Glutamatergic neuron (in vitro differentiated cells): ENCODE measurements around the gene LENG8. TPM values are rescaled to one million over a fixed set of nuclear protein-coding genes. Genes with fewer than 3 reads are reported as not detected.

Experiments
- DNase-seq: peaks from one replicate; pipeline ENCODE4 v3.0.0; 2022
- H3K27ac Mint-ChIP-seq: one replicate; pipeline ENCODE4 v1.8.0; 2020; ENCODE audit warnings: mild to moderate bottlenecking, mixed read lengths, inconsistent platforms; ENCODE audit not compliant: unreplicated experiment
- H3K27me3 Mint-ChIP-seq: one replicate; pipeline ENCODE4 v1.8.0; 2020; ENCODE audit warnings: mild to moderate bottlenecking, moderate library complexity, mixed read lengths, inconsistent platforms; ENCODE audit not compliant: unreplicated experiment
- H3K36me3 Mint-ChIP-seq: one replicate; pipeline ENCODE4 v1.8.0; 2020; ENCODE audit warnings: mild to moderate bottlenecking, mixed read lengths, inconsistent platforms; ENCODE audit not compliant: unreplicated experiment
- H3K4me1 Mint-ChIP-seq: one replicate; pipeline ENCODE4 v1.8.0; 2020; ENCODE audit warnings: mild to moderate bottlenecking, low read depth, mixed read lengths, inconsistent platforms; ENCODE audit not compliant: unreplicated experiment
- H3K4me3 Mint-ChIP-seq: one replicate; pipeline ENCODE4 v1.8.0; 2020; ENCODE audit warnings: mild to moderate bottlenecking, mixed read lengths, inconsistent platforms; ENCODE audit not compliant: unreplicated experiment
- H3K9me3 Mint-ChIP-seq: one replicate; pipeline ENCODE4 v1.8.0; 2020; ENCODE audit warnings: mild to moderate bottlenecking, moderate library complexity, mixed read lengths, inconsistent platforms; ENCODE audit not compliant: unreplicated experiment
- CTCF ChIP-seq: fragments of 200-600 bp; sonication (generic); IDR thresholded peaks from one replicate; pipeline ENCODE4 v1.5.0; 2021; ENCODE audit not compliant: partially characterized antibody, unreplicated experiment
- total RNA-seq: library from RNA; stranded (reverse); fragmentation: NEBNext Ultra II Directional; extraction: Animal tissue kit (Norgen Biotek cat#: 25700); gene quantifications from one replicate; pipeline ENCODE4 v1.2.1, GENCODE V29; 2021; ENCODE audit not compliant: unreplicated experiment

The LENG8 gene
- total RNA-seq, 1 donor from 2014 or later: 278 TPM

- H3K4me3 Mint-ChIP-seq: no peak overlapping the region
- H3K9me3 Mint-ChIP-seq: peaks cover 8% of the 10 kb centered on the region
- DNase-seq: no peak
- H3K36me3 Mint-ChIP-seq: no peaks in the 10 kb centered on the region
- peaks cover 24% of the 10 kb centered on the region for H3K4me1 Mint-ChIP-seq
- H3K27me3 Mint-ChIP-seq: peaks cover 12% of the 10 kb centered on the region
- H3K27ac Mint-ChIP-seq: no peak overlapping the region
- no peak for TF ChIP-seq CTCF
These were observed 13.4 kb upstream of the LENG8 start for GRCh38 chr19:54435551-54436016.

GRCh38 chr19:54436031-54436523 lies 12.9 kb upstream of the LENG8 start:
- Mint-ChIP-seq H3K36me3 (no peaks in the 10 kb centered on the region), H3K4me3 (peak overlapping the region; percentile 15), H3K27me3 (peaks cover 12% of the 10 kb centered on the region), H3K4me1 (peaks cover 23% of the 10 kb centered on the region), H3K9me3 (peaks cover 8% of the 10 kb centered on the region), H3K27ac (no peak overlapping the region)
- TF ChIP-seq CTCF: no peak
- DNase-seq: no peak

GRCh38 chr19:54436628-54437252 lies 12.3 kb upstream of the LENG8 start:
- Mint-ChIP-seq H3K4me3 (peak overlapping the region; percentile 15), H3K9me3 (peaks cover 8% of the 10 kb centered on the region)
- TF ChIP-seq CTCF: no peak

GRCh38 chr19:54439174-54439851 lies 9.7 kb upstream of the LENG8 start:
- peak overlapping the region; percentile 10 for H3K4me3 Mint-ChIP-seq
- peak; percentile 77 for DNase-seq
- peaks cover 5% of the 10 kb centered on the region for H3K36me3 Mint-ChIP-seq
- TF ChIP-seq CTCF: peak; percentile 40
- H3K27me3 Mint-ChIP-seq: peaks cover 10% of the 10 kb centered on the region
- peaks cover 1% of the 10 kb centered on the region for H3K9me3 Mint-ChIP-seq
- H3K4me1 Mint-ChIP-seq: peaks cover 22% of the 10 kb centered on the region
- H3K27ac Mint-ChIP-seq: peak overlapping the region; percentile 40

More at GRCh38 chr19:54436628-54437252, 12.3 kb upstream of the LENG8 start:
- Mint-ChIP-seq H3K36me3 (no peaks in the 10 kb centered on the region), H3K27ac (no peak overlapping the region), H3K27me3 (peaks cover 12% of the 10 kb centered on the region), H3K4me1 (peaks cover 22% of the 10 kb centered on the region)
- DNase-seq: no peak

- H3K36me3 Mint-ChIP-seq: peaks cover 5% of the 10 kb centered on the region
- no peaks in the 10 kb centered on the region for H3K9me3 Mint-ChIP-seq
- no peak for DNase-seq
- peaks cover 9% of the 10 kb centered on the region for H3K27me3 Mint-ChIP-seq
- H3K4me1 Mint-ChIP-seq: peaks cover 18% of the 10 kb centered on the region
- TF ChIP-seq CTCF: no peak
- no peak overlapping the region for H3K4me3 Mint-ChIP-seq
- H3K27ac Mint-ChIP-seq: no peak overlapping the region
These were observed 8.4 kb upstream of the LENG8 start for GRCh38 chr19:54440641-54441040.
